Measurements from ENCODE around the gene EPAS1. TPM values are rescaled to one million over a fixed set of nuclear protein-coding genes. Genes with fewer than 3 reads are reported as not detected.
A peak's percentile ranks its signal among the peaks of the same experiment; 100 is the strongest.

The EPAS1 gene
- total and polyA plus RNA-seq, 2 of the 13 experiments (the other 11 are each of a cell fraction or from before 2014, with no cell fraction given), result 47.1 to 182 TPM

DNA sequence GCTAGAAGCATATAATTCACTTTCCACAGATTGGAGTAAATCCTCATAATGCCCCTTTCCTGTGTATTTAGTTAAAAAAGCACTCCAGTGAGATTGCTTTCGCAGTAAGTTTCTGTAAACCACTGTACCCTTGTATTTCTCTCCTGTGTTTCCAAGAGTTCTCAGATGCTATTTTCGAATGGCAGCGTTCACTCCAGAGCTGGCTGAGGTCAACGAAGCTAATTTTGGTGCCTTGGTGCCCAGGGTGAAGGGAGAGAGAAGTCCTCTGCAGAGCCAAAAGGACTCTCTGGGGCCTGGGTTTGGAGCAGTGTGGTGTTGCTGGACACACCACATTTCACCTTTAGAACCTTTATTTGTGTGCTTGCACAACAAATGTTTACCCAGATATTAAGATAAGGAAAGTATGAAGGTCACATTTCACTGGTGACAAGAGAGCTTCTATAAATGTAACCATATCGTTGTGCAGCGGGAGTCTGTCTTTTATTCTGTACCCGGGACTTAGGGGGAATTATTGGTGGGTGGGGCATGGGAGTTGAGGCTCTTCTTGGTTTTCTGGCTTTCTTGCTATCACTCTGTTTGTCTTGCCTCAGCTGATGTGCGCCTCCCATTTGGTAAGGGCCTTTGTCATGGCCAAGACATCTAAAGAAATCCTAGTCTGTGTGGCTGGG is 9.9 kb downstream of the EPAS1 start (continued):
- TF ChIP-seq, protein P1, sequence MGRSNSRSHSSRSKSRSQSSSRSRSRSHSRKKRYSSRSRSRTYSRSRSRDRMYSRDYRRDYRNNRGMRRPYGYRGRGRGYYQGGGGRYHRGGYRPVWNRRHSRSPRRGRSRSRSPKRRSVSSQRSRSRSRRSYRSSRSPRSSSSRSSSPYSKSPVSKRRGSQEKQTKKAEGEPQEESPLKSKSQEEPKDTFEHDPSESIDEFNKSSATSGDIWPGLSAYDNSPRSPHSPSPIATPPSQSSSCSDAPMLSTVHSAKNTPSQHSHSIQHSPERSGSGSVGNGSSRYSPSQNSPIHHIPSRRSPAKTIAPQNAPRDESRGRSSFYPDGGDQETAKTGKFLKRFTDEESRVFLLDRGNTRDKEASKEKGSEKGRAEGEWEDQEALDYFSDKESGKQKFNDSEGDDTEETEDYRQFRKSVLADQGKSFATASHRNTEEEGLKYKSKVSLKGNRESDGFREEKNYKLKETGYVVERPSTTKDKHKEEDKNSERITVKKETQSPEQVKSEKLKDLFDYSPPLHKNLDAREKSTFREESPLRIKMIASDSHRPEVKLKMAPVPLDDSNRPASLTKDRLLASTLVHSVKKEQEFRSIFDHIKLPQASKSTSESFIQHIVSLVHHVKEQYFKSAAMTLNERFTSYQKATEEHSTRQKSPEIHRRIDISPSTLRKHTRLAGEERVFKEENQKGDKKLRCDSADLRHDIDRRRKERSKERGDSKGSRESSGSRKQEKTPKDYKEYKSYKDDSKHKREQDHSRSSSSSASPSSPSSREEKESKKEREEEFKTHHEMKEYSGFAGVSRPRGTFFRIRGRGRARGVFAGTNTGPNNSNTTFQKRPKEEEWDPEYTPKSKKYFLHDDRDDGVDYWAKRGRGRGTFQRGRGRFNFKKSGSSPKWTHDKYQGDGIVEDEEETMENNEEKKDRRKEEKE (IDR thresholded peaks at IDR 0.05), result no peak
- TF ChIP-seq MTF2 (CRISPR knock-in tag; IDR thresholded peaks at IDR 0.05; ENCODE audit: borderline replicate concordance), result 0 out of 2 replicates have a peak, but pooled peaks have one; percentile 30
- TF ChIP-seq DNMT3B (CRISPR knock-in tag; conservative IDR thresholded peaks at IDR 0.05), result 0 out of 2 replicates have a peak, but pooled peaks have one; percentile 42
- no peak for TF ChIP-seq CHCHD3 (CRISPR knock-in tag; IDR thresholded peaks at IDR 0.05)
- peak; percentile 21; the same call in 1 of the 3 replicates for TF ChIP-seq MXI1 (IDR thresholded peaks at IDR 0.05; ENCODE audit: borderline replicate concordance, low read depth, low read length)
- TF ChIP-seq TSC22D2 (CRISPR knock-in tag; IDR thresholded peaks at IDR 0.05; ENCODE audit: borderline replicate concordance), result peak; percentile 52; the same call in 1 of the 2 replicates
- peak; percentile 91; the same call in 1 of the 2 replicates for TF ChIP-seq MED13 (CRISPR knock-in tag; IDR thresholded peaks at IDR 0.05)
- TF ChIP-seq ZNF224 (CRISPR knock-in tag; IDR thresholded peaks at IDR 0.05), result 0 out of 2 replicates have a peak, but pooled peaks have one; percentile 46
- peak; percentile 67 for TF ChIP-seq TCF7 (IDR thresholded peaks at IDR 0.05; ENCODE audit: low read depth)
- TF ChIP-seq ZNF724P (CRISPR knock-in tag; IDR thresholded peaks at IDR 0.05; ENCODE audit: borderline replicate concordance), result no peak
- no peak for TF ChIP-seq GPBP1L1 (CRISPR knock-in tag; IDR thresholded peaks at IDR 0.05)
- TF ChIP-seq SCMH1 (CRISPR knock-in tag; IDR thresholded peaks at IDR 0.05; ENCODE audit: borderline replicate concordance), result no peak
- peak; percentile 99 for TF ChIP-seq GATAD2A (CRISPR knock-in tag; IDR thresholded peaks at IDR 0.05)
- no peak for TF ChIP-seq SNRNP70 (IDR thresholded peaks at IDR 0.05; ENCODE audit: low read depth, low read length)
- TF ChIP-seq XBP1 (CRISPR knock-in tag; IDR thresholded peaks at IDR 0.05), result no peak
- TF ChIP-seq NFATC3 (CRISPR knock-in tag; IDR thresholded peaks at IDR 0.05), result 0 out of 2 replicates have a peak, but pooled peaks have one; percentile 45
- TF ChIP-seq ZNF20 (CRISPR knock-in tag; IDR thresholded peaks at IDR 0.05), result no peak
- TF ChIP-seq NR2F6 (IDR thresholded peaks at IDR 0.05), result peak; percentile 95
- TF ChIP-seq NR2F6 (CRISPR knock-in tag; IDR thresholded peaks at IDR 0.05), result peak; percentile 94
- TF ChIP-seq, protein P2, sequence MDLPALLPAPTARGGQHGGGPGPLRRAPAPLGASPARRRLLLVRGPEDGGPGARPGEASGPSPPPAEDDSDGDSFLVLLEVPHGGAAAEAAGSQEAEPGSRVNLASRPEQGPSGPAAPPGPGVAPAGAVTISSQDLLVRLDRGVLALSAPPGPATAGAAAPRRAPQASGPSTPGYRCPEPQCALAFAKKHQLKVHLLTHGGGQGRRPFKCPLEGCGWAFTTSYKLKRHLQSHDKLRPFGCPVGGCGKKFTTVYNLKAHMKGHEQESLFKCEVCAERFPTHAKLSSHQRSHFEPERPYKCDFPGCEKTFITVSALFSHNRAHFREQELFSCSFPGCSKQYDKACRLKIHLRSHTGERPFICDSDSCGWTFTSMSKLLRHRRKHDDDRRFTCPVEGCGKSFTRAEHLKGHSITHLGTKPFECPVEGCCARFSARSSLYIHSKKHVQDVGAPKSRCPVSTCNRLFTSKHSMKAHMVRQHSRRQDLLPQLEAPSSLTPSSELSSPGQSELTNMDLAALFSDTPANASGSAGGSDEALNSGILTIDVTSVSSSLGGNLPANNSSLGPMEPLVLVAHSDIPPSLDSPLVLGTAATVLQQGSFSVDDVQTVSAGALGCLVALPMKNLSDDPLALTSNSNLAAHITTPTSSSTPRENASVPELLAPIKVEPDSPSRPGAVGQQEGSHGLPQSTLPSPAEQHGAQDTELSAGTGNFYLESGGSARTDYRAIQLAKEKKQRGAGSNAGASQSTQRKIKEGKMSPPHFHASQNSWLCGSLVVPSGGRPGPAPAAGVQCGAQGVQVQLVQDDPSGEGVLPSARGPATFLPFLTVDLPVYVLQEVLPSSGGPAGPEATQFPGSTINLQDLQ (CRISPR knock-in tag; IDR thresholded peaks at IDR 0.05), result peak; percentile 76; the same call in 1 of the 2 replicates
- TF ChIP-seq CEBPG (CRISPR knock-in tag; IDR thresholded peaks at IDR 0.05), result peak; percentile 96
- no peak for TF ChIP-seq ZNF598 (CRISPR knock-in tag; IDR thresholded peaks at IDR 0.05; ENCODE audit: borderline replicate concordance)
- peak; percentile 93 for TF ChIP-seq ELF3 (CRISPR knock-in tag; IDR thresholded peaks at IDR 0.05)
- no peak for TF ChIP-seq ZNF101 (CRISPR knock-in tag; IDR thresholded peaks at IDR 0.05; ENCODE audit: borderline replicate concordance, low read depth)
- peak; percentile 96 for TF ChIP-seq HNF4A (CRISPR knock-in tag; IDR thresholded peaks at IDR 0.05)
- peak; percentile 91 for TF ChIP-seq KLF6 (CRISPR knock-in tag; IDR thresholded peaks at IDR 0.05)
